HL-60 (cell line): ENCODE measurements around the gene PUS7.

Experiments
- DNase-seq, 2 experiments: peaks; one replicate each; pipeline ENCODE4 v3.0.0-alpha.2; 2010 to 2020; ENCODE audit warnings: low read depth in 1 of 2, low spot score in 1 of 2
- H3K27ac ChIP-seq: fragments of 250-450 bp; sonication (Bioruptor Pico); replicated peaks from 2 replicates; pipeline ENCODE4 v1.5.1; 2020; ENCODE audit warnings: mild to moderate bottlenecking, moderate library complexity
- H3K27me3 ChIP-seq: fragments of 250-450 bp; sonication (Bioruptor Pico); 2 replicates; pipeline ENCODE4 v1.5.1; 2021; ENCODE audit warnings: mild to moderate bottlenecking, moderate library complexity; ENCODE audit not compliant: insufficient read depth, poor library complexity, severe bottlenecking
- H3K4me3 ChIP-seq: replicated peaks from 2 replicates; pipeline ENCODE4 v1.5.1; 2011; ENCODE audit warnings: mild to moderate bottlenecking, control low read depth, low read length; ENCODE audit not compliant: insufficient read depth
- CTCF ChIP-seq: IDR thresholded peaks from one replicate; pipeline ENCODE4 v1.5.1; 2011; ENCODE audit warnings: low read length, control low read depth, inconsistent platforms; ENCODE audit not compliant: insufficient read depth
- GABPA ChIP-seq: IDR thresholded peaks from 2 replicates; pipeline ENCODE4 v1.6.1; 2012; ENCODE audit warnings: low read depth
- POLR2AphosphoS5 ChIP-seq: IDR thresholded peaks from 2 replicates; pipeline ENCODE4 v1.6.1; 2012; ENCODE audit warnings: low read depth
- SPI1 ChIP-seq: IDR thresholded peaks from 2 replicates; pipeline ENCODE4 v1.6.1; 2012; ENCODE audit warnings: low read depth, mild to moderate bottlenecking, borderline replicate concordance
- long read RNA-seq: library from polyadenylated mRNA; unstranded; transcript quantifications from one replicate; pipeline ENCODE4 v2.0.0, GENCODE V29; 2020
- TF ChIP-seq, protein P1 (sequence below): IDR thresholded peaks from 2 replicates; pipeline ENCODE4 v1.6.1; 2012; ENCODE audit warnings: low read depth; ENCODE audit not compliant: insufficient replicate concordance

Gene PUS7
- long read RNA-seq, transcript PUS7-202 (16 exons, 2,356 nt) = major isoform, 32 of 62 reads
- long read RNA-seq, transcript PUS7-201 (16 exons, 3,480 nt) = minor isoform, 8 of 62 reads
- long read RNA-seq, partial matches to known transcripts = 6 of 62 reads
- long read RNA-seq, other reads (novel, unspliced or antisense) = 16 of 62 reads

DNA sequence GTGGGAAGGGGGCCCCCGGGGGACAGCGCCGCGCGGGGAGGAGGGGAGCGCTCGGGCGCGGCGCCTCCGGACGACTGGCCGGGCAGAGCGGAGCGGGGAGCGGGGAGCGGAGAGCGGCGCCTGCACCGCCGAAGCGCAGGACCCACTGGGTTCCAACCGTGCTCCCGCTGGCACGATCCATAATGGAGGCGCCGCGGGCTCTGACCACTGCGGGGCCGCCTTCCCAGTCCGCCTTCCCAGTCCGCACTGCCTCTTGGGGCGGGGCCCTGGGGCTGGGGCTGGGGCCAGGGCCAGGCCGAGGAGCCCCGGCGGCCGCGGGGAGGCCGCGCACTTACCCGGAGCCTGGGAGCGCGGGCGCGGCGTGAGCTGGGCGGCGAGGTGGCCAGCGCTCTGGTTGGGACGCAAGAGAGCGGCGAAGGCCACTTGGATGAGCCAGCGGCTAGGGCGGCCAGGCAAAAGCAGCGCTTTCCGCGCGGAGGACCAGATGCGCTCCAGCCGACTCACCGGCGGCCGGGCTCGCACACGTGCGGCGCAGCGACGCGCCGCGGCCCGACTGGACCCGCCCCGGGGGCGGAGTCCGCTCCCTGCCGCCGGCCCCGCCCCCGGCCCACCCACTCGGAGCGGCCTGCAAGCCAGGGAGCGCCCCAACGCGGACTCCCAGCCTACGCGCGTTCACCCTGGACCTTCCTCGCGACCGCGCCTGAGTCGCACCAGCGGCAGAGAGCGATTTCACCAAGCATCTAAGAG lies at the start of gene PUS7:
Gene PUS7, minus strand, starts transcription at position 555 of the 747 bp plus-strand sequence. CDS start 13,759 bp downstream, outside the sequence.
- H3K4me3 ChIP-seq = peak within 1 kb of the TSS; percentile 70
- peak within 1 kb of the TSS; percentile 75 for H3K27ac ChIP-seq
- TF ChIP-seq SPI1 = no peak
- peak; percentile 79; the same call in 1 of the 2 replicates for TF ChIP-seq POLR2AphosphoS5
- TF ChIP-seq, protein P1, sequence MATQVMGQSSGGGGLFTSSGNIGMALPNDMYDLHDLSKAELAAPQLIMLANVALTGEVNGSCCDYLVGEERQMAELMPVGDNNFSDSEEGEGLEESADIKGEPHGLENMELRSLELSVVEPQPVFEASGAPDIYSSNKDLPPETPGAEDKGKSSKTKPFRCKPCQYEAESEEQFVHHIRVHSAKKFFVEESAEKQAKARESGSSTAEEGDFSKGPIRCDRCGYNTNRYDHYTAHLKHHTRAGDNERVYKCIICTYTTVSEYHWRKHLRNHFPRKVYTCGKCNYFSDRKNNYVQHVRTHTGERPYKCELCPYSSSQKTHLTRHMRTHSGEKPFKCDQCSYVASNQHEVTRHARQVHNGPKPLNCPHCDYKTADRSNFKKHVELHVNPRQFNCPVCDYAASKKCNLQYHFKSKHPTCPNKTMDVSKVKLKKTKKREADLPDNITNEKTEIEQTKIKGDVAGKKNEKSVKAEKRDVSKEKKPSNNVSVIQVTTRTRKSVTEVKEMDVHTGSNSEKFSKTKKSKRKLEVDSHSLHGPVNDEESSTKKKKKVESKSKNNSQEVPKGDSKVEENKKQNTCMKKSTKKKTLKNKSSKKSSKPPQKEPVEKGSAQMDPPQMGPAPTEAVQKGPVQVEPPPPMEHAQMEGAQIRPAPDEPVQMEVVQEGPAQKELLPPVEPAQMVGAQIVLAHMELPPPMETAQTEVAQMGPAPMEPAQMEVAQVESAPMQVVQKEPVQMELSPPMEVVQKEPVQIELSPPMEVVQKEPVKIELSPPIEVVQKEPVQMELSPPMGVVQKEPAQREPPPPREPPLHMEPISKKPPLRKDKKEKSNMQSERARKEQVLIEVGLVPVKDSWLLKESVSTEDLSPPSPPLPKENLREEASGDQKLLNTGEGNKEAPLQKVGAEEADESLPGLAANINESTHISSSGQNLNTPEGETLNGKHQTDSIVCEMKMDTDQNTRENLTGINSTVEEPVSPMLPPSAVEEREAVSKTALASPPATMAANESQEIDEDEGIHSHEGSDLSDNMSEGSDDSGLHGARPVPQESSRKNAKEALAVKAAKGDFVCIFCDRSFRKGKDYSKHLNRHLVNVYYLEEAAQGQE = peak; percentile 14

GRCh38 chr7:105567821-105568220 lies 45.8 kb upstream of the PUS7 start:
- no peak for TF ChIP-seq CTCF
- TF ChIP-seq, protein P1 = no peak
- no peak for TF ChIP-seq GABPA
- Histone ChIP-seq H3K27ac (no peak overlapping the region), H3K27me3 (no peaks in the 10 kb centered on the region), H3K4me3 (no peak overlapping the region)
- no peak for DNase-seq

More for the DNA sequence above, at the start of gene PUS7:
- H3K27me3 ChIP-seq = no peaks in the 10 kb centered on the region
- peak; percentile 73 to 89 for DNase-seq

- Histone ChIP-seq H3K27me3 (no peaks in the 10 kb centered on the region), H3K4me3 (no peak overlapping the region), H3K27ac (no peak overlapping the region)
- TF ChIP-seq SPI1 (no peak), GABPA (no peak), POLR2AphosphoS5 (no peak), CTCF (no peak)
- no peak for DNase-seq
These were observed 45.0 kb upstream of the PUS7 start for GRCh38 chr7:105567024-105567423.

DNA sequence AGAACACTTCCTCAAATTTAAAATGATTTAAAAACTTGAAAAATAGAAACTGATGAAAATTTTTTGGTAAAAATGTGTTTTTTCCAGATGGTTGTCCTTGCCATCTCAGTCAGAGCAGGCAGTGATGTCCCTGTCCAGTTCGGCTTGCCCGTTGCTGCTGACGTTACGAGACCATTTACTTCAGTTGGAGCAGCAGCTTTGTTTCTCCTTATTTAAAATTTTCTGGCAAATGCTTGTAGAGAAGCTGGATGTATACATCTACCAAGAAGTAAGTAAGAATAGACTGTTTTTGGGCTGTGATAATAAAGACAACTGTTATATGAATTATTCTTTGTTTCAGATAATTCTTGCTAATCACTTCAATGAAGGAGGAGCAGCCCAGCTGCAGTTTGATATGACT lies 43.1 kb upstream of the PUS7 start:
- TF ChIP-seq GABPA (no peak), SPI1 (no peak), CTCF (no peak), POLR2AphosphoS5 (no peak)
- TF ChIP-seq, protein P1 = no peak
- no peak overlapping the region for H3K27ac ChIP-seq

More for the DNA sequence above, 43.1 kb upstream of the PUS7 start:
- no peak for DNase-seq
- no peak overlapping the region for H3K4me3 ChIP-seq
- no peaks in the 10 kb centered on the region for H3K27me3 ChIP-seq
